ENCODE data around the gene MVP.

DNA sequence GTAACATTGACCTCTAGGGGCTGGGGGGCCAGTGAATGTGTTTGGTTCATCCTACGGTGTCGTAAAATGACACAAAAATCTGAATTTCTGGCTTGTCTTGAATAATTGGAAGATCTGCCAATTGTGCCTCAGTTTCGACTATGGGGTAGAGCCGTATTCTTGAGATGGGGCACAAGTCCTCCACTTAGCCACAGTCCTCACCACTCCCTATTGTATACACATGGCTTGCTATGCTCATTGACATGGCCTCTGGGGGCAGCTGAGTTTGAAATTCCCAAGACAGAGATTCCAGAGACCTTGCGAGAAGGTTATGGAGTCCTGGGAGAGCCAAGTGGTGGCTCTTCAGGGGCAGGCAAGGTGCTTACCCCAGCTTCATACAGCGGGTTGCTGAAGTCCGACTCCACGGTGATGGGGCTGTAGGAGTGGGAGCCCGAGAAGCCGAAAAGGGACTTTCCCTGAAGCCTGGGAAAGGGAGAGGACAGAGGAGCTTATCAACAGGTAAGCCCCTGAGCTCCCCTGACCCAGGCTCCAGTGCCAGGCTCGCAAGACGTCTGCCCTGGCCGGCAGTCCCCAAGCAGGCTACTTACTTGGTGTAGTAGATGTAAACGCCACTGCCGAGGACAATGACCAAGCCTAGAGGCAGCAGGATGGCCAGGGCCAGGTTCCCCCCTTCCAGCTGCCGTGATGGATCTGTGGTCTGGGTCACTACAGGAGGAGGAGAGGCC is 51.7 kb downstream of the MVP start:
- TF ChIP-seq, protein P1, sequence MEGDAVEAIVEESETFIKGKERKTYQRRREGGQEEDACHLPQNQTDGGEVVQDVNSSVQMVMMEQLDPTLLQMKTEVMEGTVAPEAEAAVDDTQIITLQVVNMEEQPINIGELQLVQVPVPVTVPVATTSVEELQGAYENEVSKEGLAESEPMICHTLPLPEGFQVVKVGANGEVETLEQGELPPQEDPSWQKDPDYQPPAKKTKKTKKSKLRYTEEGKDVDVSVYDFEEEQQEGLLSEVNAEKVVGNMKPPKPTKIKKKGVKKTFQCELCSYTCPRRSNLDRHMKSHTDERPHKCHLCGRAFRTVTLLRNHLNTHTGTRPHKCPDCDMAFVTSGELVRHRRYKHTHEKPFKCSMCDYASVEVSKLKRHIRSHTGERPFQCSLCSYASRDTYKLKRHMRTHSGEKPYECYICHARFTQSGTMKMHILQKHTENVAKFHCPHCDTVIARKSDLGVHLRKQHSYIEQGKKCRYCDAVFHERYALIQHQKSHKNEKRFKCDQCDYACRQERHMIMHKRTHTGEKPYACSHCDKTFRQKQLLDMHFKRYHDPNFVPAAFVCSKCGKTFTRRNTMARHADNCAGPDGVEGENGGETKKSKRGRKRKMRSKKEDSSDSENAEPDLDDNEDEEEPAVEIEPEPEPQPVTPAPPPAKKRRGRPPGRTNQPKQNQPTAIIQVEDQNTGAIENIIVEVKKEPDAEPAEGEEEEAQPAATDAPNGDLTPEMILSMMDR (conservative IDR thresholded peaks at IDR 0.05; ENCODE audit: low read depth, low read length) = no peak
- no peak for TF ChIP-seq EZH2 (IDR thresholded peaks at IDR 0.05; ENCODE audit: low read length, unreplicated experiment)
- TF ChIP-seq EZH2phosphoT487 (IDR thresholded peaks at IDR 0.05; ENCODE audit: borderline replicate concordance, low read length) = no peak
